OCI-LY1 (cell line): ENCODE measurements around the gene TAS2R40.

Experiments
- H2AFZ ChIP-seq: fragments of 200-600 bp; sonication (generic), shearing (Covaris generic); 2 replicates; pipeline ENCODE4 v1.6.0; 2014; ENCODE audit warnings: antibody characterized with exemption, mild to moderate bottlenecking, low read length
- H3F3A ChIP-seq: fragments of 200-600 bp; sonication (generic), shearing (Covaris generic); 2 replicates; pipeline ENCODE4 v1.6.0; 2014; ENCODE audit warnings: mild to moderate bottlenecking, antibody characterized with exemption, low read length, moderate library complexity; ENCODE audit not compliant: insufficient read depth
- H3K27ac ChIP-seq: fragments of 200-600 bp; sonication (generic); 2 replicates; pipeline ENCODE4 v1.5.1; 2014; ENCODE audit warnings: low read length, mixed run types, mild to moderate bottlenecking, low read depth; ENCODE audit not compliant: poor library complexity, severe bottlenecking
- H3K27me3 ChIP-seq: fragments of 200-600 bp; sonication (generic); 2 replicates; pipeline ENCODE4 v1.6.0; 2014; ENCODE audit warnings: antibody characterized with exemption, mild to moderate bottlenecking, low read length, moderate library complexity; ENCODE audit not compliant: insufficient read depth
- H3K36me3 ChIP-seq: fragments of 200-600 bp; sonication (generic); 2 replicates; pipeline ENCODE4 v1.6.1; 2014; ENCODE audit warnings: mild to moderate bottlenecking, antibody characterized with exemption, low read length, moderate library complexity, mixed read lengths; ENCODE audit not compliant: insufficient read depth
- H3K4me1 ChIP-seq: fragments of 200-600 bp; sonication (generic); 2 replicates; pipeline ENCODE4 v1.5.1; 2014; ENCODE audit warnings: mild to moderate bottlenecking, low read length, moderate library complexity; ENCODE audit not compliant: insufficient read depth, severe bottlenecking
- H3K4me2 ChIP-seq: fragments of 200-600 bp; sonication (generic), shearing (Covaris generic); 2 replicates; pipeline ENCODE4 v1.6.1; 2014; ENCODE audit warnings: low read length
- H3K4me3 ChIP-seq: fragments of 200-600 bp; sonication (generic); 2 replicates; pipeline ENCODE4 v1.5.1; 2014; ENCODE audit warnings: low read length, low read depth, mild to moderate bottlenecking, mixed read lengths; ENCODE audit not compliant: poor library complexity, severe bottlenecking
- H3K79me2 ChIP-seq: fragments of 200-600 bp; shearing (Covaris generic); 2 replicates; pipeline ENCODE4 v1.6.1; 2016; ENCODE audit warnings: mixed run types, low read length, mixed read lengths; ENCODE audit not compliant: insufficient read depth
- H3K9ac ChIP-seq: fragments of 200-600 bp; sonication (generic), shearing (Covaris generic); 2 replicates; pipeline ENCODE4 v1.6.1; 2014; ENCODE audit warnings: mild to moderate bottlenecking, low read length, mixed read lengths
- H3K9me2 ChIP-seq: fragments of 200-600 bp; sonication (generic), shearing (Covaris generic); 2 replicates; pipeline ENCODE4 v1.6.1; 2014; ENCODE audit warnings: low read depth, mild to moderate bottlenecking, low read length, mixed read lengths
- H3K9me3 ChIP-seq: fragments of 200-600 bp; shearing (Covaris generic); 2 replicates; pipeline ENCODE4 v1.6.1; 2014; ENCODE audit warnings: low read length, mixed read lengths
- H4K20me1 ChIP-seq: fragments of 200-600 bp; sonication (generic), shearing (Covaris generic); 2 replicates; pipeline ENCODE4 v1.6.0; 2016; ENCODE audit warnings: mild to moderate bottlenecking, low read length; ENCODE audit not compliant: insufficient read depth
- EZH2 ChIP-seq: fragments of 200-600 bp; sonication (generic), shearing (Covaris generic); IDR thresholded peaks from 2 replicates; pipeline ENCODE4 v1.8.0; 2017; ENCODE audit warnings: borderline replicate concordance, mixed run types, mild to moderate bottlenecking, antibody characterized with exemption, low read length, moderate library complexity, mixed read lengths
- TF ChIP-seq, protein P1 (sequence below): fragments of 200-600 bp; sonication (generic), shearing (Covaris generic); IDR thresholded peaks from 2 replicates; pipeline ENCODE4 v1.5.1; 2017; ENCODE audit warnings: mild to moderate bottlenecking, antibody characterized with exemption, low read length, moderate library complexity, mixed read lengths

The TAS2R40 gene

DNA sequence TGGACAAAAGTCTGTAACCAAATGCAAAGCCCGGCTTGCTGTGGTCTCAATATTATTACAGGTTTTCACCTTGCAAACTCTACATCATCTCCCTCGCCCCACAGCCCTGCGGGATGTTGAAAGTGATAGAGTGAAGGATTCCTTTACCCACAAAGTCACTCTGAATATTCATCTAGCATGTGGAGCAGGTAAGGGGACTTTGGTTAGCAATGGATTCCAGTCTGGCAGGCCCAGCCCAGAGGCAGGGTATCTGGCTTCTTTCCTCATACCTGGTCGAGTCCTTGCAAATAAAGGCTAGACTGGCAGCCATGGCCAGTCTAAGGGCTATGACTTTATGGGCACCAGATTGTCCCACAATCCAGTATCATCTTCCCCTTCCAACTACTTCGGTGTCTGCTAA lies 3.2 kb downstream of the TAS2R40 start:
- H3K4me3 ChIP-seq, result no peak overlapping the region
- H3K4me2 ChIP-seq, result no peak overlapping the region
- TF ChIP-seq, protein P1, sequence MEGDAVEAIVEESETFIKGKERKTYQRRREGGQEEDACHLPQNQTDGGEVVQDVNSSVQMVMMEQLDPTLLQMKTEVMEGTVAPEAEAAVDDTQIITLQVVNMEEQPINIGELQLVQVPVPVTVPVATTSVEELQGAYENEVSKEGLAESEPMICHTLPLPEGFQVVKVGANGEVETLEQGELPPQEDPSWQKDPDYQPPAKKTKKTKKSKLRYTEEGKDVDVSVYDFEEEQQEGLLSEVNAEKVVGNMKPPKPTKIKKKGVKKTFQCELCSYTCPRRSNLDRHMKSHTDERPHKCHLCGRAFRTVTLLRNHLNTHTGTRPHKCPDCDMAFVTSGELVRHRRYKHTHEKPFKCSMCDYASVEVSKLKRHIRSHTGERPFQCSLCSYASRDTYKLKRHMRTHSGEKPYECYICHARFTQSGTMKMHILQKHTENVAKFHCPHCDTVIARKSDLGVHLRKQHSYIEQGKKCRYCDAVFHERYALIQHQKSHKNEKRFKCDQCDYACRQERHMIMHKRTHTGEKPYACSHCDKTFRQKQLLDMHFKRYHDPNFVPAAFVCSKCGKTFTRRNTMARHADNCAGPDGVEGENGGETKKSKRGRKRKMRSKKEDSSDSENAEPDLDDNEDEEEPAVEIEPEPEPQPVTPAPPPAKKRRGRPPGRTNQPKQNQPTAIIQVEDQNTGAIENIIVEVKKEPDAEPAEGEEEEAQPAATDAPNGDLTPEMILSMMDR, result no peak
- no peak for TF ChIP-seq EZH2
- H3K27me3 ChIP-seq, result peaks cover 7% of the 10 kb centered on the region; the same call in 1 of the 2 replicates
- no peaks in the 10 kb centered on the region for H3K79me2 ChIP-seq
- H3K9me3 ChIP-seq, result no peaks in the 10 kb centered on the region
- H4K20me1 ChIP-seq, result no peaks in the 10 kb centered on the region
- no peak overlapping the region for H3K27ac ChIP-seq
- H3F3A ChIP-seq, result no peaks in the 10 kb centered on the region
- no peaks in the 10 kb centered on the region for H3K4me1 ChIP-seq
- no peaks in the 10 kb centered on the region for H3K36me3 ChIP-seq
- no peak overlapping the region for H2AFZ ChIP-seq
- no peak overlapping the region for H3K9ac ChIP-seq
- H3K9me2 ChIP-seq, result no peaks in the 10 kb centered on the region

DNA sequence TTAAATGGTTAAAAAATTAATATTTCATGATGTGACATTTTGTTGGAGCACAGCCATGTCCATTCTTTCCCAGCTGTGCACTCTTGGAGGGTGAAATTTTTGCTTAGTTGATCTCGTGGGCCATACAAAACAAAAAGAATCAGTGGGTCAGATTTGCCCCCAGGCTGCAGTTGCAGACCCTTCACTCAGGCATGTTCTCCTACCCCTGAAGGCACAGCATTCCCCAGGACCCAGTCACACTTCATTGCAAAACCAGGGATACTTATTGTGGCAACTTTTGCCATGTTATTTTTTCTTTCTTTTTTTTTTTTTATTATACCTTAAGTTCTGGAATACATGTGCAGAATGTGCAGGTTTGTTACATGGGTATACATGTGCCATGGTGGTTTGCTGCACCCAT lies 6.0 kb downstream of the TAS2R40 start:
- H3F3A ChIP-seq, result no peaks in the 10 kb centered on the region
- H3K79me2 ChIP-seq, result no peaks in the 10 kb centered on the region
- TF ChIP-seq, protein P1, result no peak
- TF ChIP-seq EZH2, result no peak
- no peaks in the 10 kb centered on the region for H4K20me1 ChIP-seq
- no peak overlapping the region for H3K4me2 ChIP-seq
- no peak overlapping the region for H3K27ac ChIP-seq
- peaks cover 7% of the 10 kb centered on the region; the same call in 1 of the 2 replicates for H3K27me3 ChIP-seq
- no peak overlapping the region for H2AFZ ChIP-seq
- no peaks in the 10 kb centered on the region for H3K36me3 ChIP-seq
- H3K9ac ChIP-seq, result no peak overlapping the region
- no peak overlapping the region for H3K4me3 ChIP-seq
- no peaks in the 10 kb centered on the region for H3K9me2 ChIP-seq
- no peaks in the 10 kb centered on the region for H3K9me3 ChIP-seq
- no peaks in the 10 kb centered on the region for H3K4me1 ChIP-seq

DNA sequence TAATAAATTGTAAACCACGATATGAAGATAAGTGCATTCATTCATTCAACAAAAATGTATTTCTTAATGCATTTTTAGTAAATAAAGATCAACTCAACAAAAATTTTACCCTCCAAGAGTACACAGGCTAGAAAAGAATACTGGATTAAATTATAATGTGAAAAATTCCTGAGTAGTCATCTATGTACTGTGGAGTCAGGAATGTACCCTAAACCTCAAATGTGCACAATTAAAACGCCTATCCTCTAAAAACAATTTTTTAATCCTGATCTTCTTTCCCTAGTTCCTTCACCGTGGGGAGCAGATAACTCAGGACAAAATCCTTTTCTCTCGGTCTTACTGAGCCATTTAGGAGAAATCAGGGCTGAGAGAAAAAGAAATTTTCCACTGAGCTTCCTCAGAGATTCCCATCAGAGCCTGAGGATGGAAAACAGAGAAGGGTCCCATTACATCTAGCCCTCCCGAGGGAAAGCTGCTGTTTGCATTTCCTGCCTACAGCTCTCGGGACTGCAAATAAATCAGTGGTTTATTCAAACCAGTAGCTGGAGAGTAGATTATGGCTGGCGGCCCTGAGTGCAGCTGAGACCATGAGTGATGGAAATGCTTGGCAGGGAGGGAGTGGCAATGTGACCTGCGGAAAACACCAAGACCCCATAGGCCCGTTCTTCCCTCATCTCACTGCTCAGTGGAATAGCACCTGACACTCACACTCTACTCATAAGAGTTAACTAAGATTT lies 7.4 kb downstream of the TAS2R40 start:
- H2AFZ ChIP-seq, result no peak overlapping the region
- peaks cover 7% of the 10 kb centered on the region; the same call in 1 of the 2 replicates for H3K27me3 ChIP-seq
- H3K9me3 ChIP-seq, result no peaks in the 10 kb centered on the region

More for the DNA sequence above, 7.4 kb downstream of the TAS2R40 start:
- Histone ChIP-seq H3K9me2 (no peaks in the 10 kb centered on the region), H3K79me2 (no peaks in the 10 kb centered on the region), H3K27ac (no peak overlapping the region), H4K20me1 (no peaks in the 10 kb centered on the region), H3F3A (no peaks in the 10 kb centered on the region), H3K36me3 (no peaks in the 10 kb centered on the region), H3K9ac (no peak overlapping the region), H3K4me1 (no peaks in the 10 kb centered on the region), H3K4me3 (no peak overlapping the region), H3K4me2 (no peak overlapping the region)
- TF ChIP-seq EZH2, result no peak
- TF ChIP-seq, protein P1, result no peak
